AG04449 (cell line): ENCODE measurements around the gene SRGAP3.

Source experiments
- CTCF ChIA-PET: fragments of 350-600 bp; formaldehyde crosslinking; extraction: SDS; loops from one replicate; lab custom pipeline; 2021; ENCODE audit warnings: antibody characterized with exemption; lab: Yijun Ruan, JAX
- POLR2A ChIA-PET: fragments of 400-600, 350-600 bp; formaldehyde crosslinking; extraction: SDS; loops from one replicate; lab custom pipeline; 2020; ENCODE audit warnings: antibody characterized with exemption, inconsistent platforms; lab: Yijun Ruan, JAX
- DNase-seq: peaks from one replicate; pipeline ENCODE4 v3.0.0-alpha.2; 2010; ENCODE audit warnings: low read depth, low spot score
- H3K4me3 ChIP-seq: 2 replicates; pipeline ENCODE4 v1.5.1; 2011; ENCODE audit warnings: low read depth, mild to moderate bottlenecking, control low read depth, low read length
- CTCF ChIP-seq: IDR thresholded peaks from one replicate; pipeline ENCODE4 v1.5.1; 2011; ENCODE audit warnings: mild to moderate bottlenecking, moderate library complexity, low read length, control low read depth, inconsistent platforms; ENCODE audit not compliant: insufficient read depth; ENCODE audit errors: missing control alignments

Gene SRGAP3

DNA sequence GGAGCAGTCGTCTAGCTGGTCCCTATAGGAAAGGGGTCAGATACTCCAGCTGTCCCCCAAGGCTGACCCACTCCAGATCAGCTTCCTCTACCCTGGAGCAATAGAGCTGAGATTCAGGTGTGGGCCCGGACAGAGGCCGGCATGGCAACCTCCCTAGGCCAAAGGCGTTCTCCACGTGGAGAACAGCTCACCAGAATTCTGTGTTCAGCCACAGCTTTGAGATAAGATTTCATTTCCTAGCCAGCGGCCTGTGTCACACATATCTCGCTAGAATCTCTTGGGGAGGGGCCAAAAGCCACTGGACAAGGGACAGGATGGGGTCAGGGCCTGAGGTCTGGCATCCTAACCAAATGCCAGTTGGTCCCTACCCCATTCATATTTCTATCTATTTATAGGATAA is 20.1 kb downstream of the SRGAP3 start:
- ChIA-PET POLR2A (no interaction called here), CTCF (no interaction called here)
- no peak for DNase-seq
- H3K4me3 ChIP-seq = no peak overlapping the region
- TF ChIP-seq CTCF = no peak

- no peak for DNase-seq
- no peak overlapping the region for H3K4me3 ChIP-seq
- POLR2A ChIA-PET = interaction anchor here (0.7 kb wide), 1 partner anchor 22 kb away, joined by 3 read pairs; no protein-coding TSS in a partner anchor
- TF ChIP-seq CTCF = no peak
- CTCF ChIA-PET = no interaction called here
These were observed 23.1 kb downstream of the SRGAP3 start for GRCh38 chr3:9226326-9226725.

DNA sequence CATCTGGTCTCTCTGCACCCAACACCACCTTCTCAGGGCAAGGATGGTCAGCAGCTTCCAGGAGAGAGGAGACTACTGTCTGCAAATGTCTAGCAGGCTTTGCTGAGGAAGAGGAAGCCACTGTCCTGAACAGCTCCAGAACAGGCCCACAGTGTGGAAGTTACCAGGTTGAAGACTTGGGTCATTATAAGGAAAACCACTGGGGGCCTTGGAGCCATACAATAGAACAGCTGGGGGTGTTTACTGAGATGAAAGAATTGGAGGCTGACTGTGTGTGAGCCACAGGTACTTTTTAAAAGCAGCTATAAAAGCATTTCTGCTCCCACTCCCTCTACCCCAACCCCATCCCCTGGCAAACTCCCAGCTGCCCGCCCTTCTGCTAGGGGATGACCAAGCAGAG is 24.2 kb downstream of the SRGAP3 start:
- DNase-seq = no peak
- CTCF ChIA-PET = no interaction called here
- H3K4me3 ChIP-seq = no peak overlapping the region
- TF ChIP-seq CTCF = no peak
- POLR2A ChIA-PET = no interaction called here

DNA sequence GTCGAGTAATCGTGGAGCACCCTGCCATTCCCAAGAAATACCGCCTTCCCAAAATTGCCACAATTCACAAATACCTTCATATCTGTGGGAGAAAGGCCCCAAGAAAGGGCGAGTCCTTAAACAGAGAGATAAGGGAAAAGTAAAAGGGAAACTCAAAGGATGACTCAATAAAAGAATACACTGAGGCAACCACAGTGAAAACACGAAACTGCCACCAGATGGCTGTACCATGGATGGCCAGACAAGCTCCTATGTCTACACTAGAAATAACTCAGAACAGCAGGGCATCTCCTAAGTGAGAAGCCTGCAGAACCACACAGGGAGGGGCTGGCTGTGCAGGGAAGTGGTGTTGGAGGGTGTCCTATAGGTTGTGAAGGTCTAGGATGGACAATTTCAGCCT is 25.0 kb downstream of the SRGAP3 start:
- no peak overlapping the region for H3K4me3 ChIP-seq
- no peak for DNase-seq
- ChIA-PET POLR2A (no interaction called here), CTCF (interaction anchor here (1.0 kb wide), 1 partner anchor 11 kb away, joined by 3 read pairs; no protein-coding TSS in a partner anchor)
- no peak for TF ChIP-seq CTCF

- no peak for TF ChIP-seq CTCF
- no peak overlapping the region for H3K4me3 ChIP-seq
- POLR2A ChIA-PET = no interaction called here
- DNase-seq = no peak
- CTCF ChIA-PET = no interaction called here
These were observed 25.8 kb downstream of the SRGAP3 start for GRCh38 chr3:9223672-9224071.

DNA sequence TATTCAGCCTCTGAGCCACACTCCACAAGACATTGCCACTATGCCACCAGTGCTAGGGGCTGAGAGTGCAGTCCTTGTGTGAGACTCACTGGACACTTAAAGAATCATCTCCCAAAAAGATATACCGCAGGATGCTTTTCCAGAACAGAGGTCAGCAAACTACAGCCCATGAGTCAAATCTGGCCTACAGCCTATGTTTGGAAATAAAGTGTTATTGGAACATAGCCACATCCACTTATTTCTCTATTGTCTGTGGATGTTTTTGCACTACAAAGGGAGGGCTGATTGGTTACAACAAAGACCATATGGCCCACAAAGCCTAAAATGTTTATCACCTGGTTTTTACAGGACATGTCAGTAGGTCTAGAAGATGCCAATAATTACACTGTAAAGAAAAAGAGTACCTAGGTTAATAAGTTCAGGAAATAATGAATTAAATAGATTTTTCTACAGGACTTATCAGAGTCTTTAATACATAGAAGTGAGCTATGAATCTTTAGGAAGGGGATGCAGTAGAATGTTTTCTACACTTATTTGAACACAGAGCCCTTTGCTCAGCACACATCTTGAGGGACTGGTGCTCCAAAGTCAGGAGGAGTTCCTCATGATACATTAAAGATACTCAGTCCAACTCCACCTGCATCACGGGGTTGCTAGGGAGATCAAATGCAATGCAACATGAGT is 26.3 kb downstream of the SRGAP3 start:
- TF ChIP-seq CTCF = no peak
- POLR2A ChIA-PET = no interaction called here
- no peak overlapping the region for H3K4me3 ChIP-seq
- CTCF ChIA-PET = no interaction called here
- DNase-seq = no peak
